Fibroblast of lung (primary cell): ENCODE results near the gene THRAP3.

ENCODE experiments used
- EZH2 ChIP-seq: IDR thresholded peaks from 2 replicates; pipeline ENCODE4 v1.5.1; 2012; ENCODE audit warnings: low read length, control low read depth, mild to moderate bottlenecking; ENCODE audit errors: missing control alignments
- TF ChIP-seq, protein P1 (sequence below), 2 donors: IDR thresholded peaks in 1 of 2; conservative IDR thresholded peaks in 1 of 2; 1 replicate in 1 of 2; 2 replicates in 1 of 2; pipeline ENCODE4 v1.5.1; 2011 to 2012; ENCODE audit warnings: low read length in 2 of 2, control low read depth in 1 of 2, inconsistent platforms in 1 of 2, low read depth in 1 of 2, mild to moderate bottlenecking in 1 of 2

DNA sequence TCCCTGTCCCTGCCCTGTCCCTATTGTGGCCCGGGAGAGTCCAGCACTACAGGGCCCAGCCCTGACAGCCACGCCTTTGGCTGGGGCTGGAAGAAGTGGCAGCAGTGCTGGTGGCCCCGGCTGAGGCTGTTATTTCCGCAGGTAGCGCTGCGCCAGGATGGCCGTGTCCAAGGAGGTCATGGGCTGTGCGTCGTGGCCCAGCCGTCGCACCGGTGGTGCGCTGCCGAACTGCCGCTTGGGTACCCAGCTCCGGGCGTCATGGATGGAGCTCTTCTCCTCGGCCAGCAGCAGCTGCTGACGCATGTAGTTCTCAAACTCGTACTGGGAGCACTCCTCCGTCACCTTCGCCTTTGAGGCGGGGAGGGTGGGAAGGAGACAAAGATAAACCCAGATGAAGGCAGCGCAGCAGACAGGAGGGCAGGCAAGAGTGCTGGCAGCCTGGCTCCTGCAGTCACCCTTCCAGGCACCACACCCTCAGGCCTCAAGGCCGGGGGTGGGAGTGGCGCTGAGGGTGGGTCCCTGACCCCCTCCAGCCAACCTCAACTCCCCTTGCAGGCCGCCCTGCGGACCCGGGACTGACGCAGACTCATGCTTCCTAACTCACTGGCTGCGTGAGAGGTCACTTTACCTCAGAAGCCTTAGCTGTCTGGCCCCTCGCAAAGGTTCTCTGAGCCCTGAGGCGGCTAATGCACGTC lies 117.5 kb downstream of the THRAP3 start:
- TF ChIP-seq, protein P1, sequence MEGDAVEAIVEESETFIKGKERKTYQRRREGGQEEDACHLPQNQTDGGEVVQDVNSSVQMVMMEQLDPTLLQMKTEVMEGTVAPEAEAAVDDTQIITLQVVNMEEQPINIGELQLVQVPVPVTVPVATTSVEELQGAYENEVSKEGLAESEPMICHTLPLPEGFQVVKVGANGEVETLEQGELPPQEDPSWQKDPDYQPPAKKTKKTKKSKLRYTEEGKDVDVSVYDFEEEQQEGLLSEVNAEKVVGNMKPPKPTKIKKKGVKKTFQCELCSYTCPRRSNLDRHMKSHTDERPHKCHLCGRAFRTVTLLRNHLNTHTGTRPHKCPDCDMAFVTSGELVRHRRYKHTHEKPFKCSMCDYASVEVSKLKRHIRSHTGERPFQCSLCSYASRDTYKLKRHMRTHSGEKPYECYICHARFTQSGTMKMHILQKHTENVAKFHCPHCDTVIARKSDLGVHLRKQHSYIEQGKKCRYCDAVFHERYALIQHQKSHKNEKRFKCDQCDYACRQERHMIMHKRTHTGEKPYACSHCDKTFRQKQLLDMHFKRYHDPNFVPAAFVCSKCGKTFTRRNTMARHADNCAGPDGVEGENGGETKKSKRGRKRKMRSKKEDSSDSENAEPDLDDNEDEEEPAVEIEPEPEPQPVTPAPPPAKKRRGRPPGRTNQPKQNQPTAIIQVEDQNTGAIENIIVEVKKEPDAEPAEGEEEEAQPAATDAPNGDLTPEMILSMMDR (conservative IDR thresholded peaks at IDR 0.05 in 1 of 2, IDR thresholded peaks at IDR 0.05 in 1 of 2; ENCODE audit: low read depth in 1 of 2, low read length in 2 of 2), result no peak
- no peak for TF ChIP-seq EZH2
